Mesenchymal stem cell (in vitro differentiated cells and primary cell): ENCODE results near the gene HOXB6.

ENCODE experiments used
- DNase-seq: peaks from one replicate; pipeline ENCODE4 v3.0.0-alpha.2; 2013
- H2AFZ ChIP-seq: one replicate; pipeline ENCODE4 v1.6.1; 2013; ENCODE audit warnings: low read depth, mild to moderate bottlenecking, control low read depth, inconsistent platforms, low read length, moderate library complexity
- H2AK5ac ChIP-seq: 2 replicates; pipeline ENCODE4 v1.6.1; 2013; ENCODE audit warnings: low read length, moderate library complexity, mild to moderate bottlenecking, inconsistent platforms; ENCODE audit not compliant: severe bottlenecking
- H2BK120ac ChIP-seq: one replicate; pipeline ENCODE4 v1.6.1; 2013; ENCODE audit warnings: low read depth, mild to moderate bottlenecking, inconsistent platforms, low read length, moderate library complexity
- H2BK12ac ChIP-seq, 2 experiments: one replicate each; pipeline ENCODE4 v1.6.1; 2013; ENCODE audit warnings: inconsistent platforms in 2 of 2, low read length in 2 of 2, mild to moderate bottlenecking in 2 of 2, moderate library complexity in 2 of 2, control low read depth in 1 of 2
- H2BK15ac ChIP-seq: one replicate; pipeline ENCODE4 v1.6.1; 2013; ENCODE audit warnings: mild to moderate bottlenecking, low read depth, inconsistent platforms; ENCODE audit not compliant: poor library complexity, severe bottlenecking
- H2BK5ac ChIP-seq: 2 replicates; pipeline ENCODE4 v1.6.1; 2013; ENCODE audit warnings: low read depth, mild to moderate bottlenecking, low read length, control low read depth, inconsistent platforms; ENCODE audit not compliant: poor library complexity, severe bottlenecking
- H3K14ac ChIP-seq, 2 experiments: one replicate each; pipeline ENCODE4 v1.6.1; 2013; ENCODE audit warnings: inconsistent platforms in 2 of 2, low read length in 2 of 2, control low read depth in 1 of 2, mild to moderate bottlenecking in 1 of 2, moderate library complexity in 1 of 2
- H3K18ac ChIP-seq, 2 experiments: one replicate each; pipeline ENCODE4 v1.6.1; 2013; ENCODE audit warnings: inconsistent platforms in 2 of 2, low read length in 2 of 2, control low read depth in 1 of 2, low read depth in 1 of 2, mild to moderate bottlenecking in 1 of 2
- H3K23ac ChIP-seq, 2 experiments: one replicate each; pipeline ENCODE4 v1.6.1; 2013; ENCODE audit warnings: inconsistent platforms in 2 of 2, low read length in 2 of 2, mild to moderate bottlenecking in 2 of 2, moderate library complexity in 2 of 2, control low read depth in 1 of 2
- H3K27ac ChIP-seq: 2 replicates; pipeline ENCODE4 v1.5.1; 2013; ENCODE audit warnings: mild to moderate bottlenecking, moderate library complexity, low read length, control low read depth, inconsistent platforms; ENCODE audit not compliant: poor library complexity, severe bottlenecking
- H3K27me3 ChIP-seq, 2 experiments: 2 replicates each; pipeline versions ENCODE4 v1.6.1 to v1.7.0; 2013; ENCODE audit warnings: low read length in 2 of 2, mild to moderate bottlenecking in 2 of 2, moderate library complexity in 2 of 2, control low read depth in 1 of 2, inconsistent platforms in 1 of 2; ENCODE audit not compliant: control insufficient read depth in 1 of 2, insufficient read depth in 1 of 2
- H3K36me3 ChIP-seq, 2 experiments: 2 replicates each; pipeline versions ENCODE4 v1.6.1 to v1.7.0; 2013; ENCODE audit warnings: low read length in 2 of 2, control low read depth in 1 of 2, inconsistent platforms in 1 of 2, low read depth in 1 of 2, mild to moderate bottlenecking in 1 of 2; ENCODE audit not compliant: insufficient read depth in 2 of 2, control insufficient read depth in 1 of 2
- H3K4ac ChIP-seq, 2 experiments: one replicate each; pipeline ENCODE4 v1.6.1; 2013; ENCODE audit warnings: inconsistent platforms in 2 of 2, low read length in 2 of 2, mild to moderate bottlenecking in 2 of 2, moderate library complexity in 2 of 2, control low read depth in 1 of 2, low read depth in 1 of 2
- H3K4me1 ChIP-seq: 2 replicates; pipeline ENCODE4 v1.6.1; 2013; ENCODE audit warnings: low read depth, low read length, control low read depth; ENCODE audit not compliant: control insufficient read depth, insufficient read depth
- H3K4me2 ChIP-seq: 2 replicates; pipeline ENCODE4 v1.6.1; 2013; ENCODE audit warnings: low read length, mild to moderate bottlenecking, inconsistent platforms; ENCODE audit not compliant: poor library complexity, severe bottlenecking
- H3K4me3 ChIP-seq, 2 experiments: 2 replicates each; pipeline versions ENCODE4 v1.5.1 to v1.7.0; 2013; ENCODE audit warnings: low read length in 2 of 2, mild to moderate bottlenecking in 2 of 2, control low read depth in 1 of 2, low read depth in 1 of 2; ENCODE audit not compliant: insufficient read depth in 1 of 2
- H3K79me1 ChIP-seq: replicated peaks from 2 replicates; pipeline ENCODE4 v1.6.1; 2013; ENCODE audit warnings: mild to moderate bottlenecking, control low read depth, low read length, inconsistent platforms; ENCODE audit not compliant: poor library complexity, severe bottlenecking
- H3K9ac ChIP-seq: 2 replicates; pipeline ENCODE4 v1.7.0; 2013; ENCODE audit warnings: mild to moderate bottlenecking, low read length, moderate library complexity
- H3K9me3 ChIP-seq: 2 replicates; pipeline ENCODE4 v1.7.0; 2013; ENCODE audit warnings: mild to moderate bottlenecking, low read length; ENCODE audit not compliant: control insufficient read depth
- H4K8ac ChIP-seq: one replicate; pipeline ENCODE4 v1.6.1; 2013; ENCODE audit warnings: inconsistent platforms, mild to moderate bottlenecking, low read length, moderate library complexity
- H4K91ac ChIP-seq: one replicate; pipeline ENCODE4 v1.6.1; 2013; ENCODE audit warnings: mild to moderate bottlenecking, low read length, inconsistent platforms
- WGBS: methylation state at CpG from one replicate; pipeline ENCODE4 v1.1.7; 2013; ENCODE audit warnings: mixed read lengths; 5-methylcytosine and 5-hydroxymethylcytosine counted together

Gene HOXB6

GRCh38 chr17:48606892-48607614 lies 2.3 kb upstream of the HOXB6 start:
- peak overlapping the region; percentile 35 for H4K91ac ChIP-seq
- H2AK5ac ChIP-seq: no peak overlapping the region
- peak overlapping the region; percentile 36 for H4K8ac ChIP-seq
- H2BK12ac ChIP-seq: peak overlapping the region in 1 of 2 experiments; percentile 83
- peaks cover 5 to 13% of the 10 kb centered on the region in 2 experiments for H3K36me3 ChIP-seq
- no peak overlapping the region for H3K27ac ChIP-seq
- DNase-seq: peak; percentile 21
- H3K79me1 ChIP-seq: peaks cover 14% of the 10 kb centered on the region
- H3K4me3 ChIP-seq: peak overlapping the region in 1 of 2 experiments; percentile 23
- H3K4me2 ChIP-seq: no peak overlapping the region
- peaks cover 20% of the 10 kb centered on the region for H3K4me1 ChIP-seq
- H3K27me3 ChIP-seq: peaks cover 0 to 7% of the 10 kb centered on the region in 2 experiments
- peak overlapping the region; percentile 39 for H2BK120ac ChIP-seq
- H3K14ac ChIP-seq: peak overlapping the region in 1 of 2 experiments; percentile 79
- peak overlapping the region; percentile 96 for H3K9ac ChIP-seq
- no peak overlapping the region for H2AFZ ChIP-seq
- H3K18ac ChIP-seq: peak overlapping the region; percentile 89 to 97
- no peak overlapping the region for H2BK15ac ChIP-seq
- 36% methylated on average over 8 of the region's 9 CpGs for WGBS
- no peak overlapping the region for H2BK5ac ChIP-seq
- H3K9me3 ChIP-seq: no peaks in the 10 kb centered on the region
- H3K23ac ChIP-seq: peak overlapping the region in 1 of 2 experiments; percentile 34
- H3K4ac ChIP-seq: peak overlapping the region in 1 of 2 experiments; percentile 95

- H2BK120ac ChIP-seq: peak overlapping the region; percentile 96
- H3K27me3 ChIP-seq: peaks cover 0 to 7% of the 10 kb centered on the region in 2 experiments
- peak overlapping the region; percentile 34 to 73 for H2BK12ac ChIP-seq
- H3K18ac ChIP-seq: peak overlapping the region; percentile 89 to 97
- H3K4ac ChIP-seq: peak overlapping the region; percentile 47 to 95
- H3K27ac ChIP-seq: no peak overlapping the region
- H3K23ac ChIP-seq: peak overlapping the region in 1 of 2 experiments; percentile 34
- H4K91ac ChIP-seq: peak overlapping the region; percentile 70
- WGBS: 12% methylated on average over 30 of the region's 41 CpGs
- H2BK15ac ChIP-seq: peak overlapping the region; percentile 60
- no peak overlapping the region for H2BK5ac ChIP-seq
- H3K4me2 ChIP-seq: no peak overlapping the region
- H3K4me3 ChIP-seq: peak overlapping the region in 1 of 2 experiments; percentile 23
- no peaks in the 10 kb centered on the region for H3K9me3 ChIP-seq
- peak; percentile 92 for DNase-seq
- no peak overlapping the region for H2AK5ac ChIP-seq
- H3K14ac ChIP-seq: peak overlapping the region; percentile 51 to 82
- peaks cover 5 to 13% of the 10 kb centered on the region in 2 experiments for H3K36me3 ChIP-seq
- H3K4me1 ChIP-seq: peaks cover 20% of the 10 kb centered on the region
- peaks cover 14% of the 10 kb centered on the region for H3K79me1 ChIP-seq
- H4K8ac ChIP-seq: peak overlapping the region; percentile 66
- no peak overlapping the region for H2AFZ ChIP-seq
- peak overlapping the region; percentile 96 for H3K9ac ChIP-seq
Observed at GRCh38 chr17:48605991-48606891, 1.5 kb upstream of the HOXB6 start.

GRCh38 chr17:48605409-48605919 lies 678 bp upstream of the HOXB6 start:
- Histone ChIP-seq H3K9ac (peak overlapping the region; percentile 96), H3K4me3 (peak overlapping the region in 1 of 2 experiments; percentile 92), H3K4me1 (peaks cover 24% of the 10 kb centered on the region), H3K79me1 (peaks cover 14% of the 10 kb centered on the region), H4K91ac (peak overlapping the region; percentile 45), H3K9me3 (no peaks in the 10 kb centered on the region), H2BK12ac (peak overlapping the region in 1 of 2 experiments; percentile 98), H4K8ac (no peak overlapping the region), H3K36me3 (peaks cover 5 to 13% of the 10 kb centered on the region in 2 experiments), H3K4me2 (peak overlapping the region; percentile 65), H3K23ac (peak overlapping the region in 1 of 2 experiments; percentile 55), H3K27ac (peak overlapping the region; percentile 95), H2BK5ac (peak overlapping the region; percentile 47), H3K4ac (peak overlapping the region; percentile 16 to 99), H3K27me3 (peaks cover 0 to 7% of the 10 kb centered on the region in 2 experiments), H2BK15ac (no peak overlapping the region), H3K18ac (peak overlapping the region; percentile 65 to 94), H3K14ac (peak overlapping the region in 1 of 2 experiments; percentile 85), H2AFZ (no peak overlapping the region), H2AK5ac (peak overlapping the region; percentile 84), H2BK120ac (no peak overlapping the region)
- WGBS: 2% methylated on average over 10 of the region's 10 CpGs
- DNase-seq: no peak
